Keratinocyte (primary cell): ENCODE data around the gene FANCI. TPM values are rescaled to one million over a fixed set of nuclear protein-coding genes. Genes with fewer than 3 reads are reported as not detected.

Experiments
- DNase-seq: peaks from one replicate; pipeline ENCODE4 v3.0.0-alpha.2; 2011; ENCODE audit warnings: low read depth, missing footprints, low spot score
- FAIRE-seq: peaks from 2 replicates; lab custom pipeline; 2011; peaks lifted over from hg19 to GRCh38; lab: Jason Lieb, UNC
- H2AFZ ChIP-seq: 2 replicates; pipeline ENCODE4 v1.6.0; 2012; ENCODE audit warnings: low read length, control low read depth, inconsistent platforms; ENCODE audit not compliant: control insufficient read depth
- H3K27ac ChIP-seq: 2 replicates; pipeline ENCODE4 v1.5.1; 2011; ENCODE audit warnings: low read length; ENCODE audit not compliant: control insufficient read depth, insufficient read depth
- H3K27me3 ChIP-seq: 3 replicates; pipeline ENCODE4 v1.6.0; 2011; ENCODE audit warnings: low read length; ENCODE audit not compliant: control insufficient read depth, insufficient read depth; ENCODE audit errors: extremely low read depth
- H3K36me3 ChIP-seq, 2 experiments: 2 replicates in 1 of 2; 3 replicates in 1 of 2; pipeline ENCODE4 v1.5.1; 2011; ENCODE audit warnings: low read length in 2 of 2, mild to moderate bottlenecking in 1 of 2; ENCODE audit not compliant: control insufficient read depth in 2 of 2, insufficient read depth in 2 of 2; ENCODE audit errors: extremely low read depth in 1 of 2
- H3K4me1 ChIP-seq: 3 replicates; pipeline ENCODE4 v1.5.1; 2011; ENCODE audit warnings: low read length; ENCODE audit not compliant: control insufficient read depth, insufficient read depth; ENCODE audit errors: extremely low read depth
- H3K4me2 ChIP-seq: 3 replicates; pipeline ENCODE4 v1.6.0; 2011; ENCODE audit warnings: low read depth, low read length; ENCODE audit not compliant: control insufficient read depth, insufficient read depth; ENCODE audit errors: extremely low read depth
- H3K4me3 ChIP-seq, 3 experiments: fragments of 200-600 bp in 1 of 3; sonication (generic) in 1 of 3; 2 replicates in 2 of 3; 3 replicates in 1 of 3; pipeline ENCODE4 v1.5.1; 2011 to 2016; ENCODE audit warnings: low read length in 3 of 3, mild to moderate bottlenecking in 3 of 3, control low read depth in 2 of 3, inconsistent platforms in 1 of 3, low read depth in 1 of 3, mixed read lengths in 1 of 3, mixed run types in 1 of 3, moderate library complexity in 1 of 3; ENCODE audit not compliant: control insufficient read depth in 2 of 3, insufficient read depth in 2 of 3; ENCODE audit errors: extremely low read depth in 1 of 3
- H3K79me2 ChIP-seq: 2 replicates; pipeline ENCODE4 v1.6.0; 2012; ENCODE audit warnings: low read length; ENCODE audit not compliant: control insufficient read depth, insufficient read depth
- H3K9ac ChIP-seq: 3 replicates; pipeline ENCODE4 v1.6.0; 2011; ENCODE audit warnings: low read length; ENCODE audit not compliant: control insufficient read depth, insufficient read depth; ENCODE audit errors: extremely low read depth
- H3K9me1 ChIP-seq: 3 replicates; pipeline ENCODE4 v1.6.0; 2011; ENCODE audit warnings: low read length; ENCODE audit not compliant: control insufficient read depth, insufficient read depth; ENCODE audit errors: extremely low read depth
- H3K9me3 ChIP-seq: 2 replicates; pipeline ENCODE4 v1.5.1; 2012; ENCODE audit warnings: low read depth, low read length; ENCODE audit not compliant: control insufficient read depth
- H4K20me1 ChIP-seq: 3 replicates; pipeline ENCODE4 v1.6.0; 2011; ENCODE audit warnings: low read length; ENCODE audit not compliant: control insufficient read depth, insufficient read depth; ENCODE audit errors: extremely low read depth
- EZH2 ChIP-seq: IDR thresholded peaks from one replicate; pipeline ENCODE4 v1.6.1; 2012; ENCODE audit warnings: inconsistent platforms, mild to moderate bottlenecking, low read length, moderate library complexity
- dilution Hi-C: fragments of 300-500 bp; cut with MboI; formaldehyde crosslinking; loops from one replicate; pipeline ENCODE4 v1.7.0; 2020; ENCODE audit warnings: low sequenced_read_pairs; ENCODE audit not compliant: extremely low pct_ligation_motif_present
- polyA plus RNA-seq, 5 experiments: library from polyadenylated mRNA; depleted of rRNA in 3 of 5; stranded (reverse) in 3 of 5; stranded (forward) in 1 of 5; unstranded in 1 of 5; fragments of >200 nt; gene quantifications; 1 replicate in 1 of 5; 2 replicates in 3 of 5; 3 replicates in 1 of 5; pipeline versions ENCODE4 v1.2.1 to v1.2.3, GENCODE V29; 2011 to 2012; ENCODE audit warnings: missing spikeins in 2 of 5, low read depth in 1 of 5, low replicate concordance in 1 of 5
- TF ChIP-seq, protein P1 (sequence below), 3 experiments: IDR thresholded peaks in 1 of 3; conservative IDR thresholded peaks in 1 of 3; optimal IDR thresholded peaks in 1 of 3; 2 replicates in 2 of 3; 3 replicates in 1 of 3; pipeline versions ENCODE3 to v1.5.1; 2011; ENCODE audit warnings: low read length in 3 of 3, mild to moderate bottlenecking in 3 of 3, moderate library complexity in 2 of 3, control low read depth in 1 of 3, inconsistent platforms in 1 of 3; ENCODE audit not compliant: insufficient read depth in 2 of 3; ENCODE audit errors: extremely low read depth in 1 of 3

FANCI gene
- polyA plus RNA-seq, 1 donor (not counting 4 experiments of a cell fraction or from before 2014, with no cell fraction given) = 21.8 TPM

DNA sequence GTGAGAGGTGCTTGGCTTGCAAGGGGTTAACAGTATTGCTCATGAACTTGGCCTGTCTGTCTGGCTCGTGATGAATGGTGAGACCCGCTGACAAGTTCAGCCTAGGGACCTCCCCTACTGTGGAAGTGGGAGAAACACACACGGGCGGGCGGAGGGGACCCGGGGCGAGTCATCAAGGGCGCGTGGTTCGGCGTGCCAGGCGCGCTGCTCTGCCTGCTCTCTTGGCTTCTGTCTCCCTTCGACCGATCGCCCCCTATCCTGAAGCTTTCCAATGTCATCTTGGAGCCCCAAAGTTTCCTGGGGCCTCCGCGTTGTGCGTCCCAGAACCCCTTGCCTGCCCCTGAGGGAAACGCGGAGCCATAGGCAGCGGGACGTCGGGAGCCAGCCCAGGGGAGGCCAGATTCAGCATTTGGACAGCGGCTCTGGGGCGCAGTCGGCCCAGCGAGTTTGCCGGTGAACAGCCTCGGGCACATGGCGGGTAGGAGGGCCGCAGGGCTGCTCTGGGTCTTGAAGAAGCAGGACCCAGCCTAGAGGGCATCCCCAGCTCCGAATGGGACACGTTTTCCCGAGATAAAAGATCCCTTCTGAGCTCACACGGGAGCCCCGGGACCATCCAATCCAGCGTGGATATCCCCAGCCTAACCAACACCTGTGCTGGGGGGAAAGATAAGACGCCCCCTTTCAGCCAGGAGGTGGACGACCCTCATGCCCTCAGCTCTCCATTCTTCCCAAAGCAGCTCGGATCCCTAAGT is 117.8 kb downstream of the FANCI start:
- Histone ChIP-seq H3K9ac (no peak overlapping the region), H3K36me3 (no peaks in the 10 kb centered on the region), H4K20me1 (peaks cover 6% of the 10 kb centered on the region), H3K4me3 (no peak overlapping the region), H3K4me1 (peaks cover 2% of the 10 kb centered on the region), H3K27ac (no peak overlapping the region), H3K9me1 (no peaks in the 10 kb centered on the region), H3K27me3 (peaks cover 96% of the 10 kb centered on the region), H2AFZ (no peak overlapping the region), H3K4me2 (no peak overlapping the region), H3K9me3 (no peaks in the 10 kb centered on the region), H3K79me2 (no peaks in the 10 kb centered on the region)
- FAIRE-seq (no peak), DNase-seq (no peak)
- peak; percentile 18 for TF ChIP-seq EZH2
- TF ChIP-seq, protein P1, sequence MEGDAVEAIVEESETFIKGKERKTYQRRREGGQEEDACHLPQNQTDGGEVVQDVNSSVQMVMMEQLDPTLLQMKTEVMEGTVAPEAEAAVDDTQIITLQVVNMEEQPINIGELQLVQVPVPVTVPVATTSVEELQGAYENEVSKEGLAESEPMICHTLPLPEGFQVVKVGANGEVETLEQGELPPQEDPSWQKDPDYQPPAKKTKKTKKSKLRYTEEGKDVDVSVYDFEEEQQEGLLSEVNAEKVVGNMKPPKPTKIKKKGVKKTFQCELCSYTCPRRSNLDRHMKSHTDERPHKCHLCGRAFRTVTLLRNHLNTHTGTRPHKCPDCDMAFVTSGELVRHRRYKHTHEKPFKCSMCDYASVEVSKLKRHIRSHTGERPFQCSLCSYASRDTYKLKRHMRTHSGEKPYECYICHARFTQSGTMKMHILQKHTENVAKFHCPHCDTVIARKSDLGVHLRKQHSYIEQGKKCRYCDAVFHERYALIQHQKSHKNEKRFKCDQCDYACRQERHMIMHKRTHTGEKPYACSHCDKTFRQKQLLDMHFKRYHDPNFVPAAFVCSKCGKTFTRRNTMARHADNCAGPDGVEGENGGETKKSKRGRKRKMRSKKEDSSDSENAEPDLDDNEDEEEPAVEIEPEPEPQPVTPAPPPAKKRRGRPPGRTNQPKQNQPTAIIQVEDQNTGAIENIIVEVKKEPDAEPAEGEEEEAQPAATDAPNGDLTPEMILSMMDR (optimal IDR thresholded peaks at IDR 0.05 in 1 of 3, IDR thresholded peaks at IDR 0.05 in 1 of 3, conservative IDR thresholded peaks at IDR 0.05 in 1 of 3; ENCODE audit: extremely low read depth in 1 of 3, insufficient read depth in 2 of 3, low read length in 3 of 3) = no peak
- dilution Hi-C loops = no loop called here

DNA sequence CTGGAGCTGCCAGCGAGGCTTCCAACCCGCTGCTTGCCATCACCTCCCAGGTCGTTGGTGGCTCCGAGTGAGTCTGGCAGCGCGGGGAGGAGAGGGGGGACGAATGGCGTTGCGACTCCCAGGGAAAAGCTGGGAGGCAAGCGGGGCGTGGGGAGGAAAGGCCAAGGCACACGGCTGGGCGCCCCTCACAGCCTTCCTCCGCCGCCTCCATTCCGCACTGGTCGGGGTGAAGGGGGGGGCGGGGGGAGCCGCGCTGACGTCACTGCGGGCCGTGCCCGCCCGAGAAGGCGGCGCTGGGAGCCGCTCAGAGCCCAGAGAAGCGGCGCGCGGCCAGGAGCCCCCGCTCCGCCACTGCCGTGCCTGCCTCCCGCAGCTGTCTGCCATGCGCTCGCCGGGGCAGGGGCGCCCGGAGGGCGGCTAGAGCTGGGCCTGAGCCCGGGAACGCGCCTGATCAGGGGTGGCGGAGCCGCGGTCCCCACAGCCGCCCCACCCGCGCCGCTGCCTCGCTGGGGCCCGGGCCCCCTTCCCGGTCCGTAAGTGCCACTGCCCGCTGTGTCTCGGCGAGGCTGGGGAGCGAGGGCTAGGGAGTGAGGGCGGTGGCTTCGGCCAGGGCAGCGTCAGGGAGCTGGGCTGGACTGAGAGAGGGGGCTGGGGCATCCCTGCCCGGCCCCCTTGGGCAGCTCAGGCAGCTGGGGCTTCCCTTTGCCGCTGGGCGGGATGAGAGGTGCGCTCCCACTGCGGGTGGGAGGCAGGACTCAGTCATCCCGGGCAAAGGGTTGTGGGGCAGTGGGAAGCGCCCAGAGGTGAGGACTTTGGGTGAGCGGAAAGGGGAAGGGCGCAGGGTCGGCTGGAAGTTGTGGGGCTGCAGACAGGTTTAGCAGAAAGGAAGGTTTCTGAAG is 118.7 kb downstream of the FANCI start:
- Histone ChIP-seq H3K4me2 (no peak overlapping the region), H3K9ac (no peak overlapping the region), H3K4me1 (peaks cover 2% of the 10 kb centered on the region), H3K36me3 (no peaks in the 10 kb centered on the region), H3K79me2 (no peaks in the 10 kb centered on the region), H3K4me3 (no peak overlapping the region), H2AFZ (no peak overlapping the region), H3K9me3 (no peaks in the 10 kb centered on the region), H4K20me1 (peaks cover 6% of the 10 kb centered on the region), H3K9me1 (no peaks in the 10 kb centered on the region), H3K27ac (no peak overlapping the region), H3K27me3 (peaks cover 96% of the 10 kb centered on the region)
- TF ChIP-seq, protein P1 (optimal IDR thresholded peaks at IDR 0.05 in 1 of 3, IDR thresholded peaks at IDR 0.05 in 1 of 3, conservative IDR thresholded peaks at IDR 0.05 in 1 of 3; ENCODE audit: extremely low read depth in 1 of 3, insufficient read depth in 2 of 3, low read length in 3 of 3) = no peak
- peak; percentile 68 for TF ChIP-seq EZH2
- FAIRE-seq (no peak), DNase-seq (no peak)
- dilution Hi-C loops = no loop called here
